ENCODE data around the gene RALGPS1. TPM values are rescaled to one million over a fixed set of nuclear protein-coding genes. Genes with fewer than 3 reads are reported as not detected.
A peak's percentile ranks its signal among the peaks of the same experiment; 100 is the strongest.

RALGPS1 gene
- total RNA-seq, 2 donors from 2014 or later: 15.3 to 79.4 TPM

DNA sequence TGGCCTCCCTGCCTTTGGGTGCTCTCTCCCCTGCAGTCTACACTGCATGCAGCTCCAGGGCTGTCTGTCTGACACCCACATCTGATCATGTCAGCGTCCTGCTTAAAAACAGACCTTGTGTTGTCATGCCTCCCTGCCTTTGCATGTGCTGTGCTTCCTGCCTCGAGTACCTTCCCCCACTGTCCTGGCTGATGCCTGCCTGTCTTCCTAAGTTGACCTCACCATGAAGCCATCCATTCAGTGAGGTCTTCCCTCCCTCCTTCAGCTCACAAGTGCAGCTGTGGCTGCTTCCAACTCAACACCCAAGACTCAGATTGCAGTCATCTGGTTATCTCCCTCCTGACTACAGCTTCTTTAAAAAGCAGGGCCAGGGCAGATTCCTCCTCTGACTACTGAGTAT is 202.4 kb downstream of the RALGPS1 start:
- H3K4me3 ChIP-seq: no peak overlapping the region
- WGBS, 2 donors: 71 to 84% methylated on average over 2 of the region's 2 CpGs
- no peaks in the 10 kb centered on the region for H3K27me3 ChIP-seq
- ATAC-seq (no peak), DNase-seq (no peak)
- no peaks in the 10 kb centered on the region for H3K36me3 ChIP-seq (replicated peaks in 1 of 2; ENCODE audit: insufficient read depth in 1 of 2, low read depth in 2 of 2)
- no peak for TF ChIP-seq POLR2A (IDR thresholded peaks at IDR 0.05)
- TF ChIP-seq, protein P1, sequence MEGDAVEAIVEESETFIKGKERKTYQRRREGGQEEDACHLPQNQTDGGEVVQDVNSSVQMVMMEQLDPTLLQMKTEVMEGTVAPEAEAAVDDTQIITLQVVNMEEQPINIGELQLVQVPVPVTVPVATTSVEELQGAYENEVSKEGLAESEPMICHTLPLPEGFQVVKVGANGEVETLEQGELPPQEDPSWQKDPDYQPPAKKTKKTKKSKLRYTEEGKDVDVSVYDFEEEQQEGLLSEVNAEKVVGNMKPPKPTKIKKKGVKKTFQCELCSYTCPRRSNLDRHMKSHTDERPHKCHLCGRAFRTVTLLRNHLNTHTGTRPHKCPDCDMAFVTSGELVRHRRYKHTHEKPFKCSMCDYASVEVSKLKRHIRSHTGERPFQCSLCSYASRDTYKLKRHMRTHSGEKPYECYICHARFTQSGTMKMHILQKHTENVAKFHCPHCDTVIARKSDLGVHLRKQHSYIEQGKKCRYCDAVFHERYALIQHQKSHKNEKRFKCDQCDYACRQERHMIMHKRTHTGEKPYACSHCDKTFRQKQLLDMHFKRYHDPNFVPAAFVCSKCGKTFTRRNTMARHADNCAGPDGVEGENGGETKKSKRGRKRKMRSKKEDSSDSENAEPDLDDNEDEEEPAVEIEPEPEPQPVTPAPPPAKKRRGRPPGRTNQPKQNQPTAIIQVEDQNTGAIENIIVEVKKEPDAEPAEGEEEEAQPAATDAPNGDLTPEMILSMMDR (IDR thresholded peaks at IDR 0.05): no peak
- H3K27ac ChIP-seq: no peak overlapping the region
- intact Hi-C loops (cut with DNase I): no loop called here
- H3K4me1 ChIP-seq: peaks cover 8% of the 10 kb centered on the region
- no peaks in the 10 kb centered on the region for H3K9me3 ChIP-seq

DNA sequence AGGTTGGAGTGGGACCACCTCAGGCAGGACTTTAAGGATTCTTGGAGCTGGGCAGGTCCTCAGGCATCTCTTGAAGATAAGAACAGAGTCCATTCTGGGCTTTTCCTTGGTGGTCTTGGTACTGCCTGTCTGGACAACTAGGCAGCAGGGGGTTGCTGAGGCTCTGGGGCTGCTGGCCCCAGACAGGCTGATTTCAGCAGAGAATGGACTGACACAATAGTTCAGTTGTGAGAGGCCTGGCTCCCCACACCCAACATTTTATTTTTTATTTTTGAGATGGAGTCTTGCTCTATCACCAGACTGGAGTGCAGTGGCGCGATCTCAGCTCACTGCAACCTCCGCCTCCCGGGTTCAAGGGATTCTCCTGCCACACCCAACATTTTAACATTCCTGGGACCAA is 203.2 kb downstream of the RALGPS1 start:
- ATAC-seq: no peak

DNA sequence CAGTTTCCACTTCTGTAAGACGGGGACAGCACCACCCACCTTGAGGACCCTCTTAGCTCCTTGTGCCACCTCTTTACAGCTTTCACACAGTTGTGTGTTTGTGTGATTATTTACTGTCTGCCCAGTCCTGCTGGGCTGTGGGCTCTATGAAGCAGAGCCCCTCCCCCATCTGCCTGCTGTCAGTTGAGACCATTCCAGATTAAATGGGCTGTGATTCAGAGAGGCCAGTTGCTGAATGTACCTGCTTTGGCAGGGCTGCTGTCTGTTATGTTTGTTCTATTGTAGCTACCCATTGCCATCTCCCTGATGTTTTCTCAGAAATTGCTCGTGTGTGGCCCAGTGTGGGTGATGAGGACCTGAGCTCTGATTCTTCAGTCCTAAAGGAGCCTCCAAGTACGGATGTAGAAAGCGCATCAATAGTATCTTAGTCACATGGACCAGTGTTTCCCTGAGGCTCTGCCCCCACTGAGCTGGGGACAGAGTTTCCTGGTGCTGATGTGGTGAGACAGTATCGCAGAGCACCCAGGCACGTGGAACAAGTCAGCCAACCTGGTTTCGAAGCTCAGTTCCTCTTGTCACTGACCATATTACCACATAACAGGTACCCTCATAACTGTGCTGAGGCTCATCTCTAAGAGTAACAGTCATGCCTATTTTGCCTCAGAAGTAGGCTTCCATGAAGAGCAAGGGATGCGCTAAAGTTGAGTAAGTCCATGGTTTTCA is 204.2 kb downstream of the RALGPS1 start:
- no peak for ATAC-seq
- Histone ChIP-seq H3K4me1 (peaks cover 17% of the 10 kb centered on the region), H3K9me3 (no peaks in the 10 kb centered on the region), H3K36me3 (replicated peaks in 1 of 2; ENCODE audit: insufficient read depth in 1 of 2, low read depth in 2 of 2) (no peaks in the 10 kb centered on the region), H3K4me3 (no peak overlapping the region), H3K27me3 (no peaks in the 10 kb centered on the region), H3K27ac (no peak overlapping the region)
- TF ChIP-seq, protein P1 (IDR thresholded peaks at IDR 0.05): no peak
- TF ChIP-seq POLR2A (IDR thresholded peaks at IDR 0.05): no peak
- intact Hi-C loops (cut with DNase I): no loop called here
- 91 to 95% methylated on average over 6 to 8 of the region's 8 CpGs for WGBS, 2 donors
- no peak for DNase-seq

More for the DNA sequence above, 203.2 kb downstream of the RALGPS1 start:
- Histone ChIP-seq H3K27ac (no peak overlapping the region), H3K36me3 (replicated peaks in 1 of 2; ENCODE audit: insufficient read depth in 1 of 2, low read depth in 2 of 2) (no peaks in the 10 kb centered on the region), H3K9me3 (no peaks in the 10 kb centered on the region), H3K4me1 (peaks cover 15% of the 10 kb centered on the region), H3K4me3 (no peak overlapping the region), H3K27me3 (no peaks in the 10 kb centered on the region)
- TF ChIP-seq, protein P1 (IDR thresholded peaks at IDR 0.05): no peak
- no peak for TF ChIP-seq POLR2A (IDR thresholded peaks at IDR 0.05)
- DNase-seq: no peak
- 90 to 92% methylated on average over 4 of the region's 4 CpGs for WGBS, 2 donors
- intact Hi-C loops (cut with DNase I): no loop called here

DNA sequence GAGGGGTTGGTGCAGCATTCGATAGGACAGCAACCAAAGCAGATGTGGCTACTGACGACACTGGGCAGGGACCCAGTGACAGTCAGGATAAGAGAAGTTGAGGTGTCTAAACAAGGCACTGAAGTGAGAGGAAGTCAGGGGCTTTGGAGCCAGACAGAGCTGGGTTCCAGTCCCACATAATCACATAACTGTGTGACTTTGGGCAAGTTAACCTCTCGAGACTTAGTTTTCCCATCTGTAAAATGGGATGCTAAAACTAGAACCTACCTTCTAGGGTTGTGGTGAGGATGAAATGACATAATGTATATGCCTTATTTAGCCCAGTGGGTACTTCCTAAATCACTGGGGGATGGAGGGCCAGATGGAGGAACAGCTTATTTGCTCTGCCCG is 204.7 kb downstream of the RALGPS1 start:
- no peaks in the 10 kb centered on the region for H3K36me3 ChIP-seq (replicated peaks in 1 of 2; ENCODE audit: insufficient read depth in 1 of 2, low read depth in 2 of 2)
- TF ChIP-seq POLR2A (IDR thresholded peaks at IDR 0.05): no peak
- TF ChIP-seq, protein P1 (IDR thresholded peaks at IDR 0.05): no peak
- H3K27me3 ChIP-seq: no peaks in the 10 kb centered on the region
- no peak overlapping the region for H3K4me3 ChIP-seq
- H3K9me3 ChIP-seq: no peaks in the 10 kb centered on the region
- ATAC-seq: no peak
- peaks cover 17% of the 10 kb centered on the region for H3K4me1 ChIP-seq
- intact Hi-C loops (cut with DNase I): no loop called here
- no peak for DNase-seq
- 83 to 90% methylated on average over 4 of the region's 4 CpGs for WGBS, 2 donors
- H3K27ac ChIP-seq: no peak overlapping the region

DNA sequence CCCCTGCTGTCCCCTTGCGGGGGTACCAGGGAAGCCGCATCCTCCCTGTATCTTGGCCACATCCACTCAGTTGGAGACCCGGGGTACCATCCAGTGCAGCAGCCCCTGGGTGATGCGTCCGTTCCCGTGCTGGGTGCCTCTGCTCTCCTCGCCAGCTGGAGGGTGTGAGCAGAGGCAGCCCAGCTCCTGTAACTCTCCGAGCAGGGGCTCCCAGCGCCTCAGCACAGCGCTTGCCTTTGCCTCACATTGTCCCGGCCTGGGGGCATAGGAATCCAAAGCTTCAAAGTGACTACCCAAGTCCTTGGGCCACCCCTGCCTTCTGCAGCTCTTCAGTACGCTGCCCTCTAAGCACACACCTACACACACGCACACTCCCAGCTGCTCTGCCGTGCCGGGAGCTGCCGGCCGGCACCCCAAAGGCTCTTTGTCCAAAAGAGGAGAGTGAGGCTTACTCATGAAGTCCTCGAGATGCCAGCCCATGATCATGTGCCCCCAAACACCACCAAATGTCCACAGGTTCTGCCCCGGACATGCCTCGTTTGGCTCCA is 207.1 kb downstream of the RALGPS1 start:
- no peak for DNase-seq
- Histone ChIP-seq H3K9me3 (no peaks in the 10 kb centered on the region), H3K36me3 (replicated peaks in 1 of 2; ENCODE audit: insufficient read depth in 1 of 2, low read depth in 2 of 2) (no peaks in the 10 kb centered on the region), H3K4me1 (peaks cover 17% of the 10 kb centered on the region), H3K4me3 (no peak overlapping the region), H3K27ac (peak overlapping the region in 2 of 4 donors; percentile 38 to 65), H3K27me3 (no peaks in the 10 kb centered on the region)
- no peak for TF ChIP-seq POLR2A (IDR thresholded peaks at IDR 0.05)
- TF ChIP-seq, protein P1 (IDR thresholded peaks at IDR 0.05): no peak
- 69 to 81% methylated on average over 7 to 20 of the region's 20 CpGs for WGBS, 2 donors
- intact Hi-C loops (cut with DNase I): no loop called here
- ATAC-seq: no peak
